ENCODE data around the gene MPZL2.
"Not testable (repeated sequence)": the region's sequence is repeated elsewhere in the genome, so short reads cannot be mapped to it uniquely, and the experiment has no call there.

MPZL2 gene

DNA sequence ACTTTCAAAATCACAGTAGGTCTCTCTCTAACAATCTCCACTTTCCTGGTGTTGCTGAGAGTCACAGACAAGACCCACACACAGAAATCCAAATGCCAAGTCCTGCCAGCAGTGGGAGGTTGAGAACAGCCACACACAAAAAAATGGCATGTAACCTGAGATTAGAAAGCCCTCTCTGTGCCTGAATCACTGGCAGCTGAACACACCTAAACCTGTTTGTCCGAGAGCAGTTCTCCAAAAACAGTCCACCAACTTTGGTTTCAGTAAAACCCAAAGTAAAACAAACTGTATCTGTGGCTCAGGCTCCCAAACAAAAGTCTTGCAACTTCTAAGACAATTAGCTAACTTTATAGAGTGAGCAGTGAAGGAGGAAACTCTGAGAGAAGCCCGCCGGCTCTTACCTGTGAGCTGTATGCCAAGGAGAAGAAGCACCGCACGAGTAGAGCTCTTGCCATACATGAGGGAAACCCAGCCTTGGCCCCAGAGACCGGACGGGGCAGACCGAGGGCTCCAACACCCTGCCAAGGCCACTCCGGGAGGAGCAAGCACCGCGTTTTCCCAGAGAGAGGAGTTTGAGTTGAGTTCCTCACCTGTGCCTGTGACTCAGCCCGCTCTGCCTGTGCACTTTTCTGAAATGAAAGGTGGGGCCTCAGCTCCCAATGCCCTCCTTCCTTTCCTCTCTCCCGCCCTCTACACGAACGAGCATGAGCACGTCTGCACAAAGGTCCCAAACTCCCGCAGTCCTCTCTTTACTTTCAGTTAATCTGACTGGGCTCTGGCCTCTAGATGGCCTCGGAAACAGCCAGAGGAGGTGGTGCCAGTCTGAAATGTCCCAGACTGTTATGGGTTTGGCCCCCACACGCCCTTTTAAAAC is at the start of gene MPZL2:
TSS of gene MPZL2 (minus strand) at position 603 of the 874 bp plus-strand sequence. CDS start at position 459, 144 bp downstream.
- no peak for DNase-seq (ENCODE audit: low read depth)

- DNase-seq (ENCODE audit: low read depth): no peak
These were observed 49.1 kb upstream of the MPZL2 start for GRCh38 chr11:118313242-118313641.

DNA sequence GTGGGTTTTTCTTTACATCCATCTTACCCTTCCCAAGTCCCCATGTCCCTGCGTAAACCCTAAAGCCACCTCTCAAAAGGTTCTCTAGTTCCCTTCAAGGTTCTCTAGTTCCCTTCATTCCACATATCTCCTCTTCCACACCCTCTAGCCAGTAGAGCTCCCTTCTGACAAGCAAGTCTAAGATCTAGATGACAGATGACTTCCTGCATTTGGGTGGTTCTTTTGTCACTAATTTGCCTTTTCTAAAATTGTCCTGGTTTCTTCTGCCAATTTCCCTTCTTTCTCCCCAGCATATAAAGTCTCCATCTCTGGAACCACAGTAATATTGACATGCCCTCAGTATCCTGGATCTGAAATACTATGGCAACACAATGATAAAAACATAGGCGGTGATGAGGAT is 48.2 kb upstream of the MPZL2 start:
- no peak for DNase-seq (ENCODE audit: low read depth)

- no peak for DNase-seq (ENCODE audit: low read depth)
These were observed 47.4 kb upstream of the MPZL2 start for GRCh38 chr11:118311518-118311917.

GRCh38 chr11:118310781-118311485 is 46.8 kb upstream of the MPZL2 start:
- no peak for DNase-seq (ENCODE audit: low read depth)

DNA sequence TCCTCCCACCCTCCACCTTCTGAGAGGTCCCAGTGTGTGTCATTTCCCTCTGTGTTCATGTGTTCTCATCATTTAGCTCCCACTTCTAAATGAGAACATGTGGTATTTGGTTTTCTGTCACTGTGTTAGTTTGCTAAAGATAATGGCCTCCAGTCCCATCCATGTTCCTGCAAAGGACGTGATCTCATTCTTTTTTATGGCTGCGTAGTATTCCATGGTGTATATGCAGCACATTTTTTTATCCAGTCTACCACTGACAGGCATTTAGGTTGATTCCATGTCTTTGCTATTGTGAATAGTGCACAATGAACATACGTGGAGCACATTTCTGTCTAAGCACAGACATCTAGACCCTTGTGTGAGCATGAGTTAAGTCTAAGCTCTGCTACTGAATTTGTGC is 46.2 kb upstream of the MPZL2 start:
- DNase-seq (ENCODE audit: low read depth): no peak

DNA sequence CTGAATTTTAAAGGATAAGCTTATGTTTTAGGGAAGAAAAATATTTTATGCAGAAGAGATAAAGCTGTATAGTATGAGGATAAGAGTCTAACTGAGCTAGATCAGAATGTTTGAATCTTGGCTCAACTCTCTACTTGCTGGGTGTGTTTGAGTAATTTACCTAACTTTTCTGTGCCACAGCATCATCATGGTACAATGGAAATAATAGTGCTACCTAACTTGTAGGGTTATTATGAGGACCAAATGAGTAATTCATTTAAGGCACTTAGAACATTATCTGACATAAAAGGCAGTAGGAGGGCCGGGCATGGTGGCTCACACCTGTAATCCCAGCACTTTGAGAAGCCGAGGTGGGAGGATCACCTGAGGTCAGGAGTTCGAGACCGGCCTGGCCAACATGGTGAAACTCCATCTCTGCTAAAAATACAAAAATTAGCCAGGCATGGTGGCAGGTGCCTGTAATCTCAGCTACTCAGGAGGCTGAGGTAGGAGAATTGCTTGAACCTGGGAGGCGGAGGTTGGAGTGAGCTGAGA is 45.0 kb upstream of the MPZL2 start:
- DNase-seq (ENCODE audit: low read depth): not testable (repeated sequence)

DNA sequence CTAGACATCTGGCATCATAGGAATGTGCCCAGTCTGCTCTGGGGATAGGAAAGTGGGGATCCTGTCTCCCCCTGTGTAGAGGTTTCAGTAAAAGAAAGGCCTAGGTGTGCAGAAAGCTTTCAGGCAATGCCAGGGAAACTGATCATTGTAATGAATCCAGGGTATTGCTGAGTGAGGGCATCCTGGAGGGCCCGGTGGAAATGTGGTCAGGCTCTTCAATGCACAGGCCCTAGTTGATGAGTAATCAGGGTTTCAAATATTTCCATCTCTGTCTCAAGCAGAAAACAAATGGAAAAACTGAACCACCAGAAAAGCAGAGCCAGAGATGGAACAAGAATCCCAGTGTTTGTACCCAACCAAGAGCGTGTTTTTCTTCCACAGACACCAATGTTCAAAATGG is 42.5 kb upstream of the MPZL2 start:
- DNase-seq (ENCODE audit: low read depth): no peak

- no peak for DNase-seq (ENCODE audit: low read depth)
These were observed 41.6 kb upstream of the MPZL2 start for GRCh38 chr11:118305726-118306125.

DNA sequence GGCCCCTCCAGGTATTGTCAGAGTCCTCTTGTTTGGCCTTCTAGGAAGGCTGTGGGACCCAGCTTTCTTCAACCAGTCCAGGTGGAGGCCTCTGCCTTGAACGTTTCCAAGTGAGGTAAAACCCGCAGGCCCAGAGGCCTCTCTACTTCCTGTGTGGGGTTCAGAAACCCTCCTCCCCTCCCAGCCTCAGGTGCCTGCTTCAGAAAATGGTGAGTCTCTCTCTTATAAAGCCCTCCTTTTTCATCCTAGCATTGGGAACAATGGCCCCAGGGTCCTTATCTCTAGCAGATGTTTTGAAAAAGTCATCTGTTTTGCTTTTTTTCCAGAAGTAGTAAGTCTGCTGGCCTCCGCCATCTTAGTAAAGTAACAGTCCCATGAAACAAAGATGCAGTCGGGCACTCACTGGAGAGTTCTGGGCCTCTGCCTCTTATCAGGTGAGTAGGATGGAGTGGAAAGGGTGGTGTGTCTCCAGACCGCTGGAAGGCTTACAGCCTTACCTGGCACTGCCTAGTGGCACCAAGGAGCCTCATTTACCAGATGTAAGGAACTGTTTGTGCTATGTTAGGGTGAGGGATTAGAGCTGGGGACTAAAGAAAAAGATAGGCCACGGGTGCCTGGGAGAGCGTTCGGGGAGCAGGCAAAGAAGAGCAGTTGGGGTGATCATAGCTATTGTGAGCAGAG is 40.6 kb upstream of the MPZL2 start, which contains the start of gene CD3E:
TSS of gene CD3E (plus strand) at position 163 of the 681 bp plus-strand sequence. CDS start at position 386, 223 bp downstream.
- peak; percentile 27 for DNase-seq (ENCODE audit: low read depth)

GRCh38 chr11:118304227-118304567 is 40.1 kb upstream of the MPZL2 start:
- DNase-seq (ENCODE audit: low read depth): no peak

- no peak for DNase-seq (ENCODE audit: low read depth)
These were observed 37.6 kb upstream of the MPZL2 start for GRCh38 chr11:118301600-118302195.

DNA sequence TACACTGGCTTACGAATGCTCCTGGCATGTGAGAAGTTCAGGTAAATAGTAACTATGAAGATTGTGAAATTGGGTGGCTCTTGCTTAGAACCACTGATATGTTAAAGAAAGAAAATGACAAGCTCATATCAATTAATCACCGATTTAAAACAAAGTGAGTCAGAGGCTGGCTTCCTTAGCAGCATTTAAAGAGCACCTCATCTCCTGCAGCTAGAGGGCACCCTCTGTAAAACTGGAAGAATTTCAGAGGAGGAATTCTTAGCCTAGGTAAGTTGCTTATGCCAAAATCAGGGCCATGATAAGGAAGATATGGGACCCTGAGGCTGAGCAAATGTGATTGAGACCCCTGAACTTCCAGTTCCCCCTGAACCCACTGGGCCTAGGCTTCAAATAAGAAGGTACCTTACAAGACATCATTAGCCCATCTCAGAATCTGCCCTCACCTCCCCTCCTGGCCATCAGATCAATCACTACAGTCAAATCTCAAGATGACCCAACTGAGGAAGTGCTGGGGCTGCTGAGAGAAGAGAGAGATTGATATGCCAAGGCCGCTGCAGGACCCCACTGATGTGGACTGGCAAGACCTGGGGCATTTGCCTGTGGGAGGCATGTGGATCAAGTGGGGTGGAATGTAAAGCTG is 31.8 kb upstream of the MPZL2 start:
- no peak for DNase-seq (ENCODE audit: low read depth)

DNA sequence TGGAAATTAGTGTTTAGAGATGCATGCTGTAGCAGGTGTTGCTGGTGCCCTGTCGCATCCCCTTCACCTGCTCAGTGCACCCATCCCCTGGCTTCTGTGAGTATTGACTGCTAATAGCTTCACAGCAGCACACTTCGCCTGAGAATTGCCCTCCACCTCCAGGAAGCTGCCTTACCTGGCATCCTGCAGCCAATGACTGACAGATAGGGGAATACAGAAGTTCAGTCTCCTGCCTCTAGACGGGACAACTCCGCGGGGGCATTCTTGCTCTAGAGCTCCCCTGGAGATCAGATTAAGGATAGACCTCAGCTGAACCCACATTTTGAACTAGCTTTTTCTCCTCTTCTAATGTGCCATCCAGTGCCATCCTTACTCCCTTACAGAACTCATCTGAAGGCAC is 31.1 kb upstream of the MPZL2 start:
- DNase-seq (ENCODE audit: low read depth): no peak

GRCh38 chr11:118294053-118294452 is 30.0 kb upstream of the MPZL2 start:
- no peak for DNase-seq (ENCODE audit: low read depth)

GRCh38 chr11:118291477-118292135 is 27.5 kb upstream of the MPZL2 start:
- no peak for DNase-seq (ENCODE audit: low read depth)

DNA sequence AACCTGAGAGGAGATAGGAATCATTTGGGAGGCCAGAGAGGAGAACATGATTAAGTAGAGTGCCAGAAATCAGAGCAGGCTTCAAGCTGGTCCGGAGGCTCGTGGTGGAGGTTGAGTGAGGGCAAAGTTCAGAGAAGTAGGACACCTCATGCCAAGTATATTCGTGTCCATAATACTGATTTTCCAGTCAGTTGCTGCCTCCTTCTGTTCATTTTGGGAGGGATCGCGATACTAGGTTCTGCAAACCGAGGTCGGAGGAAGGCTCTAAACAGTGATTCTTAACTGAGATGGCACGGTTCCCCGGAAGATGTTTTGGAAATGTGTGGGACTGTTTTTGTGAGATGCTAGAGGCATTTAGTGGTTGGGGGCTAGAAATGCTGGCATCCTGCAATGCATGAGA is 26.8 kb upstream of the MPZL2 start:
- no peak for DNase-seq (ENCODE audit: low read depth)

DNA sequence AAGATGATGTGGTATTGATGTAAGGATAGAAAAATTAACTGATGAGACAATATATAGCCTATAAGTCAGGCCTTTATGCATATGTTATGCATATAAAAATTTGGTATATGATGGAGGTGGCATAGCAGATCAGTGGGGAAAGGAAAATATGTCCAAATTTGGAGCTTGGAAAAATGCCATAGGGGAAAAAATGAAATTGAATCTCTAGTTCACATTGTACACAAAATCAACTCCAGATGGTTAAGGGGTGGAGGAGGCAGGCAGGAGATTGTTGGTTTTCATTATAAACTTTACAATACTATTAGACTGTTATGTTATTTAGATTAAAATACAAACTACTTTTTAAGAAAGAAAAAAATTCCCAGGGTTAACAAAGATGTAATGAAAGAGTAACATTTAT is 25.3 kb upstream of the MPZL2 start:
- no peak for DNase-seq (ENCODE audit: low read depth)

DNA sequence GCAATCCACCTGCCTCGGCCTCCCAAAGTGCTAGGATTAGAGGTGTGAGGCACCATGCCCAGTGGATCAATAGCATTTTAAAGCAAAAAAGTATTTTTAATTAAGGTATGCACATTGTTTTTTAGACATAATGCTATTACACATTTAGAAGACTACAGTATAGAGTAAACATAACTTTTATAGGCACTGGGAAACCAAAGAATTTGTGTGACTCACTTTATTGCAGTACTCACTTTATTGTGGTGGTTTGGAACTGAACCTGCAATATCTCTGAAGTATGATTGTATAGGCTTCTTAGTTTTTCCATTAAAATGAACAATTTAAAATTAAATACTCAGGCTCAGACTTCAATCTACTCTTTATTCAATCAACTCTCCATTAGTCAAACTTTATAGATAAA is 22.9 kb upstream of the MPZL2 start:
- no peak for DNase-seq (ENCODE audit: low read depth)

DNA sequence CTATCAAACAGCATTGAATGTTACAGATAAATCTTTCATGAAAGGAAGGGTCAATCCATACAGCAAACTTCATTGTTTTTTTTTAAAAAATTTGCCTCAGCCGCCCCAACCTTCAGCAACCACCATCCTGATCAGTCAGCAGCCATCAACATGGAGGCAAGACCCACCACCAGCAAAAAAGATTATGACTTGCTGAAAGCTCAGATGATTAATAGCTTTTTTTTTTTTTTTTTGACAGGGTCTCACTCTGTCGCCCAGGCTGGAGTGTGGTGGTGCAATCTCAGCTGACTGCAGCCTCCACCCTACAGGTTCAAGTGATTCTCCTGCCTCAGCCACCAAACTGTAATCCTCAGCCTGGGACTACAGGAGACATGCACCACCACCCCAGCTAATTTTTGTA is 22.4 kb upstream of the MPZL2 start:
- no peak for DNase-seq (ENCODE audit: low read depth)

GRCh38 chr11:118283756-118284350 is 19.8 kb upstream of the MPZL2 start:
- DNase-seq (ENCODE audit: low read depth): no peak

All from stimulated activated CD8-positive, alpha-beta memory T cell treated with anti-CD3 and anti-CD28 coated beads, Interleukin-12 subunit alpha, Interleukin-12 subunit beta, amount 100 ng/mL, for 4 hours (primary cell).